K562 (cell line): Measurements from ENCODE around the gene MYL12B. TPM values are rescaled to one million over a fixed set of nuclear protein-coding genes. Genes with fewer than 3 reads are reported as not detected.
A peak's percentile ranks its signal among the peaks of the same experiment; 100 is the strongest.

Source experiments
- ARID3A ChIP-seq: IDR thresholded peaks from 2 replicates; pipeline ENCODE4 v1.6.1; 2012; ENCODE audit warnings: low read depth, low read length, improper control_type of control experiment, borderline replicate concordance
- ATF7 ChIP-seq: fragments of 450-650 bp; IDR thresholded peaks from 2 replicates; pipeline ENCODE4 v1.7.1; 2014; ENCODE audit warnings: mild to moderate bottlenecking, moderate library complexity
- EP300 ChIP-seq: IDR thresholded peaks from 2 replicates; pipeline ENCODE4 v1.6.1; 2012; ENCODE audit warnings: low read length, improper control_type of control experiment
- ETV1 ChIP-seq: fragments of 450-650 bp; conservative IDR thresholded peaks from 2 replicates; pipeline ENCODE4 v1.6.1; 2016; ENCODE audit warnings: missing genetic modification characterization, control low read depth, low read depth, missing compliant biosample characterization
- GABPA ChIP-seq: fragments of 200-800 bp; sonication (Bioruptor generic); conservative IDR thresholded peaks from 2 replicates; pipeline ENCODE4 v1.6.1; 2016; ENCODE audit warnings: low read depth, missing genetic modification characterization, missing compliant biosample characterization
- GABPB1 ChIP-seq: sonication (generic); formaldehyde crosslinking; IDR thresholded peaks from 2 replicates; pipeline ENCODE4 v1.8.0; 2022; ENCODE audit warnings: mild to moderate bottlenecking, missing genetic modification reagents
- GATA2 ChIP-seq: sonication (generic); formaldehyde crosslinking; IDR thresholded peaks from 2 replicates; pipeline ENCODE4 v1.4.0; 2020; ENCODE audit warnings: mild to moderate bottlenecking, missing genetic modification reagents
- GTF2F1 ChIP-seq: IDR thresholded peaks from 2 replicates; pipeline ENCODE4 v1.6.1; 2011; ENCODE audit warnings: low read depth, low read length, improper control_type of control experiment
- HDAC8 ChIP-seq: fragments of 450-650 bp; IDR thresholded peaks from 2 replicates; pipeline ENCODE4 v1.6.1; 2016; ENCODE audit warnings: mild to moderate bottlenecking, missing genetic modification characterization, moderate library complexity, missing compliant biosample characterization
- KHSRP ChIP-seq: fragments of 450-650 bp; IDR thresholded peaks from 2 replicates; pipeline ENCODE4 v1.6.1; 2017
- NBN ChIP-seq: fragments of 450-650 bp; IDR thresholded peaks from 2 replicates; pipeline ENCODE4 v1.6.1; 2016; ENCODE audit warnings: low read depth, mild to moderate bottlenecking
- POLR2AphosphoS5 ChIP-seq: IDR thresholded peaks from 2 replicates; pipeline ENCODE4 v1.6.1; 2011; ENCODE audit warnings: mild to moderate bottlenecking, low read depth, low read length, moderate library complexity; ENCODE audit not compliant: control insufficient read depth, insufficient read depth
- RBM34 ChIP-seq: fragments of 200-400 bp; formaldehyde crosslinking; IDR thresholded peaks from 2 replicates; pipeline ENCODE4 v1.6.1; 2018; ENCODE audit warnings: low read length, borderline replicate concordance; ENCODE audit not compliant: insufficient read depth
- SIX5 ChIP-seq, 2 experiments: IDR thresholded peaks; 2 replicates each; pipeline ENCODE4 v1.6.1; 2011; ENCODE audit warnings: low read length in 2 of 2, borderline replicate concordance in 1 of 2, low read depth in 1 of 2, mild to moderate bottlenecking in 1 of 2, moderate library complexity in 1 of 2; ENCODE audit not compliant: insufficient read depth in 1 of 2
- TAF1 ChIP-seq: IDR thresholded peaks from 2 replicates; pipeline ENCODE4 v1.6.1; 2011; ENCODE audit warnings: mild to moderate bottlenecking, low read length, moderate library complexity; ENCODE audit not compliant: insufficient read depth, control insufficient read depth, severe bottlenecking; ENCODE audit errors: extremely low read depth
- ZC3H8 ChIP-seq: fragments of 450-650 bp; IDR thresholded peaks from 2 replicates; pipeline ENCODE4 v1.6.1; 2017
- ZFP1 ChIP-seq: fragments of 450-650 bp; formaldehyde crosslinking; IDR thresholded peaks from 2 replicates; pipeline ENCODE4 v1.4.0; 2020; ENCODE audit warnings: mild to moderate bottlenecking, mixed read lengths
- ZKSCAN3 ChIP-seq: fragments of 250-450 bp; sonication (Bioruptor Pico); IDR thresholded peaks from 2 replicates; pipeline ENCODE4 v1.4.0; 2020
- ZNF217 ChIP-seq: sonication (generic); formaldehyde crosslinking; IDR thresholded peaks from 2 replicates; pipeline ENCODE4 v1.8.0; 2022; ENCODE audit warnings: mild to moderate bottlenecking, missing genetic modification reagents
- ZNF592 ChIP-seq: fragments of 450-650 bp; IDR thresholded peaks from 2 replicates; pipeline ENCODE4 v1.6.1; 2017; ENCODE audit warnings: antibody characterized with exemption, mild to moderate bottlenecking
- polyA plus RNA-seq, 8 experiments: library from polyadenylated mRNA; depleted of rRNA in 4 of 8; stranded (reverse) in 5 of 8; unstranded in 3 of 8; fragments of >200 nt; fragmentation: Nextera tagmentation in 2 of 8; fragmentation: Illumina TruSeq in 1 of 8; extraction: Ambion mirVana in 2 of 8; extraction: Trizol in 1 of 8; gene quantifications; 2 replicates each; pipeline versions ENCODE4 v1.2.1 to v1.2.3, GENCODE V29; 2011 to 2014; ENCODE audit warnings: inconsistent platforms in 1 of 8, missing spikeins in 1 of 8
- total RNA-seq, 7 experiments: library from RNA; depleted of rRNA in 6 of 7; stranded (reverse); fragments of >200 nt in 6 of 7; fragmentation: Illumina TruSeq in 2 of 7; extraction: Trizol in 2 of 7; gene quantifications; 2 replicates each; pipeline versions ENCODE4 v1.2.1 to v1.2.3, GENCODE V29; 2011 to 2021; ENCODE audit warnings: low replicate concordance in 1 of 7
- TF ChIP-seq, protein P1 (sequence below): sonication (generic); formaldehyde crosslinking; IDR thresholded peaks from 2 replicates; pipeline ENCODE4 v1.8.1; 2023; ENCODE audit warnings: mild to moderate bottlenecking, missing genetic modification reagents

MYL12B gene
- total and polyA plus RNA-seq, 9 of the 15 experiments (the other 6 are each of a cell fraction or from before 2014, with no cell fraction given) = 220 to 995 (median 463) TPM

- TF ChIP-seq ARID3A = peak; percentile 40; the same call in 1 of the 2 replicates
- TF ChIP-seq GABPB1 (CRISPR knock-in tag) = no peak
- no peak for TF ChIP-seq NBN
- no peak for TF ChIP-seq GTF2F1
- TF ChIP-seq ZNF217 (CRISPR knock-in tag) = no peak
- TF ChIP-seq ZKSCAN3 (CRISPR knock-in tag) = no peak
- TF ChIP-seq GABPA (tag) = no peak
- TF ChIP-seq ATF7 = 0 out of 2 replicates have a peak, but pooled peaks have one; percentile 36
- TF ChIP-seq SIX5 (IDR thresholded peaks at IDR 0.05; ENCODE audit: borderline replicate concordance in 1 of 2, insufficient read depth in 1 of 2, low read depth in 1 of 2, low read length in 2 of 2) = no peak
- 0 out of 2 replicates have a peak, but pooled peaks have one; percentile 20 for TF ChIP-seq ZFP1 (CRISPR knock-in tag)
- no peak for TF ChIP-seq POLR2AphosphoS5
- TF ChIP-seq ETV1 (tag) = no peak
- TF ChIP-seq ZNF592 = peak; percentile 64
- TF ChIP-seq, protein P1, sequence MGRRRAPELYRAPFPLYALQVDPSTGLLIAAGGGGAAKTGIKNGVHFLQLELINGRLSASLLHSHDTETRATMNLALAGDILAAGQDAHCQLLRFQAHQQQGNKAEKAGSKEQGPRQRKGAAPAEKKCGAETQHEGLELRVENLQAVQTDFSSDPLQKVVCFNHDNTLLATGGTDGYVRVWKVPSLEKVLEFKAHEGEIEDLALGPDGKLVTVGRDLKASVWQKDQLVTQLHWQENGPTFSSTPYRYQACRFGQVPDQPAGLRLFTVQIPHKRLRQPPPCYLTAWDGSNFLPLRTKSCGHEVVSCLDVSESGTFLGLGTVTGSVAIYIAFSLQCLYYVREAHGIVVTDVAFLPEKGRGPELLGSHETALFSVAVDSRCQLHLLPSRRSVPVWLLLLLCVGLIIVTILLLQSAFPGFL (CRISPR knock-in tag) = no peak
- no peak for TF ChIP-seq GATA2
- no peak for TF ChIP-seq RBM34
- TF ChIP-seq KHSRP = no peak
- no peak for TF ChIP-seq TAF1
- TF ChIP-seq EP300 = no peak
- no peak for TF ChIP-seq ZC3H8
- no peak for TF ChIP-seq HDAC8 (tag)
These were observed 43.8 kb upstream of the MYL12B start (continued) for GRCh38 chr18:3217948-3218647.
